Activated CD8-positive, alpha-beta T cell treated with anti-CD3 and anti-CD28 coated beads for 36 hours (primary cell): ENCODE data around the gene RAB25. TPM values are rescaled to one million over a fixed set of nuclear protein-coding genes. Genes with fewer than 3 reads are reported as not detected.

Experiments used
- ATAC-seq: fragments of 200-7000 bp; cut with Tn5 transposase; one replicate; pipeline ENCODE4 v1.10.0; 2021; ENCODE audit warnings: mild to moderate bottlenecking, moderate library complexity
- CTCF ChIA-PET: fragments of 350-600 bp; sonication (Branson Sonifier 250); formaldehyde crosslinking; loops from one replicate; lab custom pipeline; 2021; ENCODE audit warnings: antibody characterized with exemption; lab: Charles Lee
- POLR2A ChIA-PET: fragments of 350-600 bp; sonication (Branson Sonifier 250); formaldehyde crosslinking; loops from one replicate; lab custom pipeline; 2021; ENCODE audit warnings: antibody characterized with exemption; lab: Charles Lee
- DNase-seq: peaks from one replicate; pipeline ENCODE4 v3.0.0-alpha.2; 2020
- H3K27ac Mint-ChIP-seq: one replicate; pipeline ENCODE4 v1.8.0; 2021; ENCODE audit warnings: mild to moderate bottlenecking, mixed read lengths
- H3K27me3 Mint-ChIP-seq: one replicate; pipeline ENCODE4 v1.8.0; 2021; ENCODE audit warnings: mixed read lengths
- H3K36me3 Mint-ChIP-seq: one replicate; pipeline ENCODE4 v1.8.0; 2021; ENCODE audit warnings: low read depth, mixed read lengths
- H3K4me1 Mint-ChIP-seq: one replicate; pipeline ENCODE4 v1.8.0; 2021; ENCODE audit warnings: low read depth, mixed read lengths
- H3K4me3 Mint-ChIP-seq: one replicate; pipeline ENCODE4 v1.8.0; 2021; ENCODE audit warnings: mild to moderate bottlenecking, moderate library complexity, mixed read lengths
- H3K9me3 Mint-ChIP-seq: one replicate; pipeline ENCODE4 v1.8.0; 2021; ENCODE audit warnings: mixed read lengths
- intact Hi-C: fragments of 100-400 bp; cut with micrococcal nuclease; formaldehyde crosslinking; loops from one replicate; pipeline ENCODE4 v1.10.0; 2022
- total RNA-seq, 2 experiments: library from RNA; stranded (reverse); gene quantifications; one replicate each; pipeline ENCODE4 v1.2.3, GENCODE V29; 2021
- TF ChIP-seq, protein P1 (sequence below): fragments of 200-600 bp; IDR thresholded peaks from one replicate; pipeline ENCODE4 v1.8.0; 2022; ENCODE audit warnings: antibody characterized with exemption, mild to moderate bottlenecking

Gene RAB25
- total RNA-seq, 2 experiments from 2014 or later, result 0.49 to 0.63 TPM

DNA sequence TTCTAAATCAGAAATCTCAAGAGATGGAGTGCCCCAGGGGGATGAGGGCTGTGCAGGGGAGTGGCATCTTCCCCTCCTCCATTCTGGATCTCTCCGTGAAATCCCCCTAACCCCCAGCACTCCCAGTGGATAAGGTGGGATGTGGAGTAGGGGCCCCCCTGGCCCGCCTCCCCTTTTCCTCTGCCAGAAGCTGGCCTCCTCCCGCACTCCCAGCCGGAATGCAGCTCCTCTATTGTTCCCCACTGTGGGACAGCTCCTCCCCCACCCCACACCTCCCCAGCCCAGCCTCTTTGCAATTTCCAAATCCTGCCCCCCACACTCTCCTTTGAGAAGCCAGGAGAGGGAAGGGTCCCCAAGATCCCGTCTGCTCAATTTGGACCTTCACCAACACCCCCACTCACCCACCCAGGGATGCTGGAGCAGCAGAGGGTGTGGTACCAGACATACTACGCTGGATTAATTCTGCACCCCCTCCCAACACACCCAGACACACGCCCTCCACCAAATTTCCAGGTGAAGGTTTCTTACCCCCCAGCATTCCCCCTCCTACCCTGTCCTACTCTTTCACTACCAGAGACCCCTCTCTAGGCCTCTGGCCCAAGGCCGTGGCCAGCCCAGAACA, 19.4 kb downstream of the RAB25 start:
- CTCF ChIA-PET, result interaction anchor here (1.1 kb wide), 1 partner anchor 14 kb away, joined by 4 read pairs; no protein-coding TSS in a partner anchor
- Mint-ChIP-seq H3K36me3 (no peaks in the 10 kb centered on the region), H3K4me1 (peaks cover 6% of the 10 kb centered on the region), H3K27me3 (peaks cover 20% of the 10 kb centered on the region), H3K27ac (no peak overlapping the region), H3K4me3 (no peak overlapping the region), H3K9me3 (no peaks in the 10 kb centered on the region)
- ATAC-seq, result no peak
- TF ChIP-seq, protein P1, sequence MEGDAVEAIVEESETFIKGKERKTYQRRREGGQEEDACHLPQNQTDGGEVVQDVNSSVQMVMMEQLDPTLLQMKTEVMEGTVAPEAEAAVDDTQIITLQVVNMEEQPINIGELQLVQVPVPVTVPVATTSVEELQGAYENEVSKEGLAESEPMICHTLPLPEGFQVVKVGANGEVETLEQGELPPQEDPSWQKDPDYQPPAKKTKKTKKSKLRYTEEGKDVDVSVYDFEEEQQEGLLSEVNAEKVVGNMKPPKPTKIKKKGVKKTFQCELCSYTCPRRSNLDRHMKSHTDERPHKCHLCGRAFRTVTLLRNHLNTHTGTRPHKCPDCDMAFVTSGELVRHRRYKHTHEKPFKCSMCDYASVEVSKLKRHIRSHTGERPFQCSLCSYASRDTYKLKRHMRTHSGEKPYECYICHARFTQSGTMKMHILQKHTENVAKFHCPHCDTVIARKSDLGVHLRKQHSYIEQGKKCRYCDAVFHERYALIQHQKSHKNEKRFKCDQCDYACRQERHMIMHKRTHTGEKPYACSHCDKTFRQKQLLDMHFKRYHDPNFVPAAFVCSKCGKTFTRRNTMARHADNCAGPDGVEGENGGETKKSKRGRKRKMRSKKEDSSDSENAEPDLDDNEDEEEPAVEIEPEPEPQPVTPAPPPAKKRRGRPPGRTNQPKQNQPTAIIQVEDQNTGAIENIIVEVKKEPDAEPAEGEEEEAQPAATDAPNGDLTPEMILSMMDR, result no peak
- POLR2A ChIA-PET, result no interaction called here
- DNase-seq, result no peak
- intact Hi-C loops, result no loop called here

DNA sequence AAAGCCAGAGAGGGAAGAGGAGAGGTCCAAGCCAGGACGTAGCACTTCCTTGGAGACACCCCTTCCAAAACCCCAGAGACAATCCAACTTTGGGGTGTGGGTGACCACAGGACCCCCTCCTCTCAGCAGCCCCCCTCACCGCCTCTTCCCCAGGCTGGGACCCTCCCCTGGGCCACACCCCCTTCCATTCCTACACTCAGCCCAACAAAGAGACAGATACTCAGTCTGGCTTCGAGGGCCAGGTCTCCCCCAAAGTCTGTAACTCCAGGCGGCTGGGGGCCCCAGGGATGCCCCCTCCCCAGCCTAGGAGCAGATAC, 19.9 kb downstream of the RAB25 start:
- intact Hi-C loops, result no loop called here

DNA sequence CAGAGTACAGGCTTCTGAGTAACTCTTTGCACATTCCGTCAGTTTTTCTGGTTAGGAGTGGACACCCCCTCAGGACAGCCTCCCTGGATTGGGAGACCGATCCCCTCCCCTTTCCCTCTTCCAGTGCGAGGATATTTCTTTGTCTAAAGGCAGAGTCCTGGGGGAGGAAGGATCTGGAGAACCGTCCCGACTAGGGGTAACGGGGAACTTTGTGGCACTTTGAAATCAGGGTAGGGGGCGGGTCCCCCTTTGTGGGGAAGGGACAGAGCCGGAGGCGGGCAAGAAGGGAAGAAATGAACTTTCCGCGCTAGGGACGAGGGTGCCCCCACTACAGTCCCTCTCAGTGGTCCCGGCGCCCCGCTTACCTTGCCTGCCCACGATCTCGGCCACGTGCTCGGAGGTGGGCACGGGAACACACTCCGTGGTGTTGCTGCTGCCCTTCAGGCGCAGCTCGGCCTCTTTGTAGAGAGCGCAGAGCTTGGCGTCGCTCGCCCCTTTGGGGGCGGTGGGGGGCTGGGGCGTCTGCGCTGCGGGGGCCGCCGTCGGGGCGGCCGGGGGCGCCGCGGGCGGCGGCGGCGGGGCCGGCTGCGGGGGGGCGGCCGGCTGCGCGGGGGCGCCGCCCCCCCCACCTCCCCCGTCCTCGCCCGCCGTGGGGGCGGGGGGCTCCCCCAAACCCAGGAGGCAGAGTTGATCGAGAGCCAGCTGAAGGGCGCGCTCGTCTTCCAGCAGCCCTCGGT, 20.4 kb downstream of the RAB25 start:
- ChIA-PET POLR2A (interaction anchor here (1.1 to 1.2 kb wide), 2 partner anchors 8 to 136 kb away, joined by 3 to 4 read pairs; no protein-coding TSS in a partner anchor), CTCF (interaction anchor here (1.1 to 22.5 kb wide), 2 partner anchors 15 to 51 kb away, joined by 6 to 772 read pairs; no protein-coding TSS in a partner anchor)
- Mint-ChIP-seq H3K27me3 (peaks cover 25% of the 10 kb centered on the region), H3K9me3 (no peaks in the 10 kb centered on the region), H3K4me3 (peak overlapping the region; percentile 64), H3K27ac (no peak overlapping the region), H3K36me3 (no peaks in the 10 kb centered on the region), H3K4me1 (peaks cover 6% of the 10 kb centered on the region)
- intact Hi-C loops, result no loop called here
- TF ChIP-seq, protein P1, result no peak
- ATAC-seq, result no peak
- no peak for DNase-seq

More for the DNA sequence above, 19.9 kb downstream of the RAB25 start:
- no peak overlapping the region for H3K27ac Mint-ChIP-seq
- peaks cover 6% of the 10 kb centered on the region for H3K4me1 Mint-ChIP-seq
- CTCF ChIA-PET, result interaction anchor here (22.5 kb wide), 1 partner anchor 51 kb away, joined by 772 read pairs; no protein-coding TSS in a partner anchor
- H3K4me3 Mint-ChIP-seq, result peak overlapping the region; percentile 46
- TF ChIP-seq, protein P1, result no peak
- H3K27me3 Mint-ChIP-seq, result peaks cover 23% of the 10 kb centered on the region
- POLR2A ChIA-PET, result interaction anchor here (1.2 kb wide), 1 partner anchor 7 kb away, joined by 4 read pairs; no protein-coding TSS in a partner anchor
- ATAC-seq (no peak), DNase-seq (no peak)
- H3K36me3 Mint-ChIP-seq, result no peaks in the 10 kb centered on the region
- H3K9me3 Mint-ChIP-seq, result no peaks in the 10 kb centered on the region

DNA sequence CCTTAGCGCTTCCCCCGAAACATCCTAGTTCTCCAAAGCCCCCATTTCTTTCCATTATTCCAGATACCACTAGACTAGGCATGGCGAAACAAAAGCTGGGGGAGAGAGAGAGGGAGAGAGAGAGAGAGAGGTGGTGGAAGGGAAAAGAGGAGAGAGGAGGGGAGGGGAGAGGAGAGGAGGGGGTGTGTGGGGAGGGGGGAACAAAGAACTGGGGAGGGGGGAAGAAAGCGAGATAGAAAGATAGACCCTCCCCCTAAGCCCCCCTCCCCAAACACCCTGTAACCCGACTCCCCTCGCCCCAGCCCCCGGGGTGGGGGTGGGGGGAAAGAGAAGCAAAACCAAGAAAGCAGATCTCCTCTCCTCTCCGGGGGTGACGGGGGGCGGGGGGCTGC, 21.0 kb downstream of the RAB25 start:
- intact Hi-C loops, result no loop called here
- H3K36me3 Mint-ChIP-seq, result no peaks in the 10 kb centered on the region
- no peak for DNase-seq
- peaks cover 28% of the 10 kb centered on the region for H3K27me3 Mint-ChIP-seq
- ATAC-seq, result peak; percentile 5
- no peaks in the 10 kb centered on the region for H3K9me3 Mint-ChIP-seq
- POLR2A ChIA-PET, result interaction anchor here (1.1 to 1.5 kb wide), 3 partner anchors 8 to 136 kb away, joined by 3 to 5 read pairs (median 4); no protein-coding TSS in a partner anchor
- no peak overlapping the region for H3K27ac Mint-ChIP-seq
- H3K4me3 Mint-ChIP-seq, result peak overlapping the region; percentile 64
- peaks cover 6% of the 10 kb centered on the region for H3K4me1 Mint-ChIP-seq
- TF ChIP-seq, protein P1, result no peak
- CTCF ChIA-PET, result interaction anchor here (1.1 to 22.5 kb wide), 2 partner anchors 16 to 50 kb away, joined by 6 to 772 read pairs; no protein-coding TSS in a partner anchor
